Right cardiac atrium (tissue), 5 donors: Measurements from ENCODE around the gene RGPD8. TPM values are rescaled to one million over a fixed set of nuclear protein-coding genes. Genes with fewer than 3 reads are reported as not detected.
"Not testable (repeated sequence)": the region's sequence is repeated elsewhere in the genome, so short reads cannot be mapped to it uniquely, and the experiment has no call there.

Experiments
- ATAC-seq, 2 donors: fragments of 200-7000 bp; cut with Tn5 transposase; one replicate each; pipeline versions ENCODE4 v1.8.0 to v1.9.1; 2020; ENCODE audit warnings: moderate library complexity in 2 of 2, mild to moderate bottlenecking in 1 of 2
- DNase-seq, 3 donors: peaks; one replicate each; pipeline ENCODE4 v3.0.0-alpha.2; 2020
- H3K27ac ChIP-seq: one replicate; pipeline ENCODE4 v1.5.1; 2013; ENCODE audit warnings: mild to moderate bottlenecking, low read length, control low read depth, moderate library complexity
- H3K27me3 ChIP-seq: one replicate; pipeline ENCODE4 v1.6.1; 2013; ENCODE audit not compliant: control insufficient read depth, insufficient read depth
- H3K4me1 ChIP-seq: one replicate; pipeline ENCODE4 v1.6.1; 2013; ENCODE audit warnings: low read length; ENCODE audit not compliant: control insufficient read depth, insufficient read depth
- H3K4me3 ChIP-seq: one replicate; pipeline ENCODE4 v1.5.1; 2013; ENCODE audit warnings: low read length, control low read depth
- H3K9me3 ChIP-seq: one replicate; pipeline ENCODE4 v1.6.1; 2013; ENCODE audit warnings: low read length; ENCODE audit not compliant: control insufficient read depth
- WGBS: extraction: QIAGEN DNeasy Blood & Tissue Kit; methylation state at CpG from one replicate; pipeline ENCODE4 v1.1.7; 2013; 5-methylcytosine and 5-hydroxymethylcytosine counted together
- intact Hi-C, 4 donors: fragments of 100-400 bp; cut with DNase I; formaldehyde crosslinking; loops; one replicate each; pipeline versions ENCODE4 v1.11.0 to v1.14.0; 2022 to 2023
- polyA plus RNA-seq: library from polyadenylated mRNA; stranded (reverse); fragments of 200-250 nt; gene quantifications from one replicate; pipeline ENCODE4 v1.2.3, GENCODE V29; 2013
- total RNA-seq, 4 donors: library from RNA; stranded (reverse); fragmentation: NEBNext Ultra II Directional; extraction: Animal tissue kit (Norgen Biotek cat#: 25700); gene quantifications; one replicate each; pipeline ENCODE4 v1.2.1, GENCODE V29; 2021
- donor health status: healthy with polysubstance abuse.
- donor health status: DM: no; HTN: yes; CAD: no.
- donor health status: DM: no; HTN: no; CAD: no.
- donor health status: DM: no; HTN: yes; CAD: no; lungs with severe emphysema.
- donor health status: DM: yes; HTN: yes; CAD: no.

The RGPD8 gene
- total and polyA plus RNA-seq, 5 donors, result 2.2 to 19.0 (median 9.7) TPM

DNA sequence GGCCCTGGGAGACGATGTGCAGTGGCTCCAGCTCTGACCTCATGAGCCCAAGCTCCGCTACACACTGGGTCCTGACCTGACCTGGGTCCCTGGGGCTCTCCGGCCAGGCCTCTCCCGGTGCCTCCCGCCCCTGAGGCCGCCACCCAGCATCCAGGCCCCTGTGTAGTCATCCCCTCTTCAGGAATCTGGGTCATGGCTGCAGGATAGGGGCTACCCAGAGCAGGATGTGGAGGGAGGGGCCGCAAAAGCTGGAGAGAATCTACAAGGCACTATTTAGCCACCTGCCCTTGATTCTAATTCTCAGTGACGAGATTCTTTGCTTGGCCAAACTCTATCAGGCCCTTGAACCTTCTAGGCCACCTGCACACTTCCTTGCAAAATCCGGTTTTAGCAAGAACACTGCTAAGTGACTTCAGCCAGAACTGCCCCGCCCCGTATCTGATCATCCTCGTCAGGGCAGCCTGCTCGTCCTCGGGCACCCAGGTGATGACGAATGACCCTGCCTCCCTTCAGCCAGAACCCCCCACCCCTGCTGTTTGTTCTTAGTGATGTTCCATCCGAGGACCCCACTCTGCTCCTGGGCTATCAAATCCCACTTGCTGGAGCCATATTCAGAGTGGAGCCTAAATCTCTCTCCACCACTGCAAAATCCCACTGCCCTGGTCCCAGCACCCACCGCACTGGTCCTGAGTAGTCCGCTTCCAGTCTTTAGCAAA, 2.4 kb upstream of the RGPD8 start:
- 88% methylated on average over 18 of the region's 18 CpGs for WGBS
- not testable (repeated sequence) for H3K9me3 ChIP-seq, H3K27me3 ChIP-seq, H3K4me3 ChIP-seq, H3K4me1 ChIP-seq, ATAC-seq, H3K27ac ChIP-seq
- peak in 1 of 3 donors; percentile 41 for DNase-seq
- intact Hi-C loops, result loop anchor here in 1 of 4 donors (10.0 kb wide), 1 partner anchor 301 kb away; the partner anchor contains the start of gene FBLN7

DNA sequence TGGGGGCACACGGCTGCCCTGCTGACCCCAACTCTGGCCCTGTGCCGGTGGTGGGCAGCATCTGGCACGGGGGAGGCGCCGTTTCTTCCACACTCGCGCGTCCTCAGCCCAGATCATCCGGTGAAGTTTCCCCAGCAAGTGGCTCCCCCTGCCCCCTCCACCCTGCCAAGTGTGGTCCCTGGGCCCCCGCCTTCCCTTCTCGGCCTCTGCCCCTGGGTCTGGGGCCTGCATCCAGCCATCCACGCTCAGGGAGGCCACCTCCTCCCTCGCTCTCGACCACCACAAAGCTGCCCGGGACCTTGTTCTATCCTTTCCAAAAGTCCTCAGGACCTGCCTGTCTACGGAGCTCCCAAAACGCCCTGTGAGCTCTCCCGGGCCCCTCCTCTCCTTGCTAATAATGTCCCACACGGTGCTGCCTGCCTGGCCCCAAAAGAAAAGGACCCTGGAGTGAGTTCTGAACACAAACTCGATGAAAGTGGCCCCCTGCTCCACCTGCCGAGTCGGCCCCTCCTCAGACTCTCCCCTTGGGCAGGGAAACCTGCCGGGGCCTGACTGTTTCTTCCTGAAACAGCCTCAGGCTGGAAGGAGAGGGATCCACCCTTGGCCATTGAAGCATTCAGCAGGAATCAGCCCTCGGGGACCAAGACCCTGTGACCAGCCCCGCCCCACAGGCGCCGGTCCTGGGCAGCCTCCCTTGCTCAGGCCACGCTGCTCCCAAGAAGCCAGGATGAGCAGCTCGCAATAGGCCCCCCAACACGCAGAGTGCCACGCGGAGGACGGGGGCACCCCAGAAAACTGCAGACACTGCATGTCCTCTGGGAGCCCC, 1.7 kb upstream of the RGPD8 start:
- not testable (repeated sequence) for ATAC-seq, H3K27me3 ChIP-seq, H3K4me1 ChIP-seq, H3K27ac ChIP-seq, H3K4me3 ChIP-seq, H3K9me3 ChIP-seq
- intact Hi-C loops, result loop anchor here in 1 of 4 donors (10.0 kb wide), 1 partner anchor 300 kb away; the partner anchor contains the start of gene FBLN7
- peak in 1 of 3 donors; percentile 46 for DNase-seq
- WGBS, result 72% methylated on average over 33 of the region's 33 CpGs

DNA sequence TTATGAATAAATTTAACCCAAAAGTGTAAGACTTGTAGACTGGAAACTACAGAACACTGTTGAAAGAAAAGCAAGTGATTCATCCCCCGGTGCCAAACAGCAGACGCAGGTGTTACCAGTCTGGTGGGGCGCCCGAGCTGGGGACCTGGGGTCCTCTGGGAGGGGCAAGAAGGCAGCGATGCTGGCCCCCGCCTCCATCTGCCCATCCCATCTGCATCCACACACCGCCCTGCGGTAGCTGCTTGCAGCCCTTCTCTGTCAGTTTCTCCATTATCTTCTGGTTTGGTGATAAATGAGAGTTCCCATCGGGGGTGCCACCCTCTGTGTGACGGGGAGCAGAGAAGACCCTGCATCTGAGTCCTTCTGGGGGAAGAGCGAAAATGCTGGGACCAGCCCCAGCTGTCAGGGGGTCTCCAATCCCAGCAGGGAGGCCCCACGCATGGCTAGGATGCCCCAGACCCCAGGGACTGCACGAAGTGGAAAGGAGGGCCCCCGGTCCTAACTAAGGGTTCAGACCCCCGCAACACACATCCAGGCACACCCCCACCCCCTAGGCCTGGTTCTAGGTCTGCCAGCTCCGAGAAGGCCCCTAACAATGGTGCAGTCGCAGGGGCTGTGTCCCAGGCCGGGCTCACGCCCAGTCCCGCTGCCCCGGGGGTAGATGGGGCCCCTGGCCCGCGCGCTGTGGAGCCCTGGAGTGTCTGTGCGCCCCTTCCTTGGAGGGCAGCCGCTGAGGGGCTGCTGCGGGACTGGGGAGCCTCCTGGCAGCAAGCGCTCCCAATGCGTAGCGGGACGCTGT, 686 bp upstream of the RGPD8 start:
- H3K9me3 ChIP-seq, result no peaks in the 10 kb centered on the region
- no peak overlapping the region for H3K4me3 ChIP-seq
- 74% methylated on average over 31 of the region's 31 CpGs for WGBS
- DNase-seq, result peak in 2 of 3 donors; percentile 46 to 58
- intact Hi-C loops, result loop anchor here in 1 of 4 donors (10.0 kb wide), 1 partner anchor 299 kb away; the partner anchor contains the start of gene FBLN7
- ATAC-seq, result peak in 1 of 2 donors; percentile 5
- no peak overlapping the region for H3K27ac ChIP-seq
- no peaks in the 10 kb centered on the region for H3K27me3 ChIP-seq
- no peaks in the 10 kb centered on the region for H3K4me1 ChIP-seq

DNA sequence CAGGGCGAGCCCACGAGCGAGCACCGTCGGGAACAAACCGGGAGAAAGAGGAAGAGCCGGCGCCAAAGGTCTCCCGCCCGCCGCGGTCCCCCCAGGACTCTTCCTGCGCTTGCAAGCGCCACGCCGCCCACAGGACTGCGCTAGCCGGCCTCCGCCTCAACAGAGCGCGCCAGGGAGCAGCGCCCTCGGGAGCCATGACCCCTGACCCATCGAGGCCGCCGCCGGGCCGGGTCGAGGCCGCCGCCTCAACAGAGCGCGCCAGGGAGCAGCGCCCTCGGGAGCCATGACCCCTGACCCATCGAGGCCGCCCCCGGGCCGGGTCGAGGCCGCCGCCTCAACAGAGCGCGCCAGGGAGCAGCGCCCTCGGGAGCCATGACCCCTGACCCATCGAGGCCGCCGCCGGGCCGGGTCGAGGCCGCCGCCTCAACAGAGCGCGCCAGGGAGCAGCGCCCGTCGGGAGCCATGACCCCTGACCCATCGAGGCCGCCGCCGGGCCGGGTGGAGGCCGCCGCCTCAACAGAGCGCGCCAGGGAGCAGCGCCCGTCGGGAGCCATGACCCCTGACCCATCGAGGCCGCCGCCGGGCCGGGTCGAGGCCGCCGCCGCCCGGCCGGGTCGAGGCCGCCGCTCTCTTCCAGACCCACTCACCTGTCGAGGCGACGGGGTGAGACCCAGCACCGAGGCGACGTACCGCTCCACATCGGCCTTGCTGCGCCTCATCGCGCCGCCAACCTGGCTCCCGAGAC, 538 bp downstream of the RGPD8 start:
- peak; percentile 62 to 86 (median 75) for DNase-seq
- H3K27ac ChIP-seq, result peak overlapping the region; percentile 64
- peak in 1 of 2 donors; percentile 76 for ATAC-seq
- not testable (repeated sequence) for H3K9me3 ChIP-seq, H3K4me1 ChIP-seq, H3K27me3 ChIP-seq
- WGBS, result 46% methylated on average over 93 of the region's 98 CpGs
- intact Hi-C loops, result loop anchor here in 1 of 4 donors (10.0 kb wide), 1 partner anchor 298 kb away; the partner anchor contains the start of gene FBLN7
- H3K4me3 ChIP-seq, result peak overlapping the region; percentile 59

DNA sequence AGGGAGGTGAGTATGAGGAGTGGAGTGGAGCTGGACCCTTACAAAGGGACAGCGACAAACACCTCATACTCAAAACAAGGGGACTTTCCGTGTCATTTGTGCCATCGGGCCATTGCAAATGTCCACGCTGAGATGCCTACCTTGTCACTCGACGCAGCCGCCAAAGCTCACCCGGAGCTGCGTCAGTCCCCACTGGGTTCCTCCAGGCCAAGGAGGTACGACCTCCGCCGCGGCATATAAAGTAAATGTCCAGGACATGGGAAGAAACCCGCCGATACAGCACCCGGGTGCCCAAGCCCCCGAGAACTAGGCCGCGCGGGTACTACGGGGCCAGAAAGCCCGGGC, 1.1 kb downstream of the RGPD8 start:
- not testable (repeated sequence) for H3K4me1 ChIP-seq, H3K27me3 ChIP-seq, ATAC-seq, H3K9me3 ChIP-seq, DNase-seq
- peak overlapping the region; percentile 59 for H3K4me3 ChIP-seq
- intact Hi-C loops, result loop anchor here in 1 of 4 donors (10.0 kb wide), 1 partner anchor 298 kb away; the partner anchor contains the start of gene FBLN7
- peak overlapping the region; percentile 7 for H3K27ac ChIP-seq
- 52% methylated on average over 22 of the region's 22 CpGs for WGBS

DNA sequence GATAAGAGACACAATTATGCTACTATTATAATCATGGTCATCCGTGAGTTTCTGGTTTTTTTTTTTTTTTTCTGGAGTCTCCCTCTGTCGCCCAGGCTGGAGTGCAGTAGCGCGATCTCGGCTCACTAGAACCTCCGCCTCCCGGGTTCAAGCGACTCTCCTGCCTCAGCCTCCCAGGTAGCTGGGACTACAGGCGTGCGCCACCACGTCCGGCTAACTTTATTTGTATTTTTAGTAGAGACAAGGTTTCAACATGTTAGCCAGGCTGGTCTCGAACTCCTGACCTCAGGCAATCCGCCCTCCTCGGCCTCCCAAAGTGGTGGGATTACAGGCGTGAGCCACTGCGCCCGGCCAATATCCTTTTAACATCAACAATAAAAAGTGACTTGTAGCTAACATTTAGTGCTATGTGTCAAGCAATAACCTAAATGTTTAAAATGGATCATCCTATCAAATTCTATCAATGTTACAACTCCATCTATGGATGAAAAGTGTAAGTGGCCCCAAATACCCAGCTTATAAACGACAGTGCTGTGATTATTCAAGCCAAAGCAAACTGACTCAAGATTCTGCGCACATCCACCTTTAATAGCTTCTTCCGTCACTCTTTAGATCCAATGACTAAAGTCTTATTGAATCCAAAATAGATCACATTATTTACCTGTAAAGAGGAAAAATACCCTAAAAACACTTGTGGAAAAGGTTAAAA, 1.7 kb downstream of the RGPD8 start:
- not testable (repeated sequence) for H3K9me3 ChIP-seq, ATAC-seq, H3K27ac ChIP-seq, H3K4me1 ChIP-seq, H3K27me3 ChIP-seq, DNase-seq, H3K4me3 ChIP-seq
- intact Hi-C loops, result loop anchor here in 1 of 4 donors (10.0 kb wide), 1 partner anchor 297 kb away; the partner anchor contains the start of gene FBLN7
- 88% methylated on average over 21 of the region's 21 CpGs for WGBS

DNA sequence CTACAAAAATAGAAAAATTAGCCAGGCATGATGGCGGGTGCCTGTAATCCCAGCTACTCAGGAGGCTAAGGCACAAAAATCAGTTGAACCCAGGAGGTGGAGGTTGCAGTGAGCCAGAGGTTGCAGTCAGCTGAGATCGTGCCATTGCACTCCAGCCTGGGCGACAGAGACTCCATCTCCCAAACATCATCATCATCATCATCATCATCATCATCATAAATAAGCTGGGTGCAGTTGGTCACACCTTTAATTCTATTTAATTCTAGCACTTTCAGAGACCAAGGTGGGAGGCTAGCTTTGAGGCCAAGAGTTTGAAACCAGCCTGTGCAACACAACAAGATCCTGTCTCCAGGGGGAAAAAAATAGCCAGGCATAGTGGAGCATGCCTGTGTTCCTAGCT, 8.9 kb downstream of the RGPD8 start:
- H3K27me3 ChIP-seq, intact Hi-C loops, DNase-seq, H3K4me1 ChIP-seq, H3K27ac ChIP-seq, H3K4me3 ChIP-seq, H3K9me3 ChIP-seq, ATAC-seq: not testable (repeated sequence)
- 90% methylated on average over 2 of the region's 3 CpGs for WGBS

DNA sequence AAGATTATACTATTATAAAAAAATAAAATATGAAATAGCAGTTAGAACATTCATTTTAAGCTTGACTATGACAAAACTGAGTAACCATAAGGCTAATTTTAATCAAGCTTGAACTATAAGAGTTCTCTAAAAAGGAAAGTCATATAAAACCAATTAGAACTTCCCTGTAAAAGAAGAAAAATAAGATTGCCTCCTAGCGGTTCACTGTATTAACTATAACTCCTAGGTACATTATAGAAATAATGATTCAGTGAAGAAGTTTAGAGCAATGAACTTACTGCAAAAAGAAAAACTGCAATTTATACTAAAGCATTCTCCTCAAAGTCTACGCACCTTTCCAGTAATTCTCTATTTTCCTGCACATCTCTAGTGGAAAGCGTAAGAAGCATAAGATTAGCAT, 16.6 kb downstream of the RGPD8 start:
- DNase-seq, H3K27ac ChIP-seq, intact Hi-C loops, H3K4me3 ChIP-seq, H3K27me3 ChIP-seq, H3K4me1 ChIP-seq, H3K9me3 ChIP-seq, ATAC-seq: not testable (repeated sequence)
- 73% methylated on average over 3 of the region's 3 CpGs for WGBS

DNA sequence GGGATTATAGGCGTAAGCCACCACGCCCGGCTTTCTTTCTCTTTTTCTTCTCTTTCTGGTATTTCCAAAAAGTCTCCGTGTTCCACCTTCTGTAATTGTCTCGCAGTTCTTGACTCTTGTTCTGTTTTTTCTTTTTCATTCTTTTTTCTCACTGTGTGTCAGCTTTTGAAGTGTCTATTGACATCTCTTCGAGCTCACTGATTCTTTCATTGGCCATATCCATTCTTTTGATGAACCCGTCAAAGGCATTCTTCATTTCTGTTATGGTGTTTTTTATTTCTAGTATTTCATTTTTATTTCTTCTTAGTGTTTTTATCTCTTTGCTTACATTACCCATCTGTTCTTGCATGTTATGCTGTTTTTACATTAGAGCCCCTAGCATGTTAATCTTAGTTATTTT, 73.4 kb downstream of the RGPD8 start:
- 95% methylated on average over 7 of the region's 7 CpGs for WGBS
- DNase-seq, H3K4me3 ChIP-seq, H3K9me3 ChIP-seq, H3K27ac ChIP-seq, H3K4me1 ChIP-seq, intact Hi-C loops, H3K27me3 ChIP-seq, ATAC-seq: not testable (repeated sequence)
